HEK293 (cell line): ENCODE measurements around the gene MICU2.

Experiments
- CTCF ChIA-PET: fragments of 350-600 bp; formaldehyde crosslinking; extraction: SDS; loops from one replicate; lab custom pipeline; 2021; ENCODE audit warnings: antibody characterized with exemption; lab: Yijun Ruan, JAX
- POLR2A ChIA-PET: fragments of 300-600 bp; formaldehyde crosslinking; extraction: SDS; loops from one replicate; lab custom pipeline; 2020; ENCODE audit warnings: antibody characterized with exemption, inconsistent platforms; lab: Yijun Ruan, JAX
- H3K27ac ChIP-seq: fragments of 200-500 bp; sonication (Bioruptor generic); 2 replicates; pipeline ENCODE4 v1.5.1; 2014; ENCODE audit warnings: low read depth, low read length, control low read depth, inconsistent platforms; ENCODE audit errors: extremely low read depth
- H3K36me3 ChIP-seq, 2 experiments: fragments of 200-500 bp in 1 of 2; sonication (Bioruptor generic) in 1 of 2; 1 replicate in 1 of 2; 2 replicates in 1 of 2; pipeline ENCODE4 v1.5.1; 2014 to 2017; ENCODE audit warnings: inconsistent platforms in 2 of 2, low read length in 2 of 2; ENCODE audit not compliant: control insufficient read depth in 2 of 2, insufficient read depth in 1 of 2
- H3K4me1 ChIP-seq: fragments of 200-500 bp; sonication (Bioruptor generic); 2 replicates; pipeline ENCODE4 v1.5.1; 2014; ENCODE audit warnings: mild to moderate bottlenecking, low read length, inconsistent platforms; ENCODE audit not compliant: control insufficient read depth, insufficient read depth
- H3K4me3 ChIP-seq: 2 replicates; pipeline ENCODE4 v1.5.1; 2011; ENCODE audit warnings: low read depth, mild to moderate bottlenecking, control low read depth, low read length, moderate library complexity
- H3K9me3 ChIP-seq: fragments of 200-500 bp; sonication (Bioruptor generic); 2 replicates; pipeline ENCODE4 v1.5.1; 2014; ENCODE audit warnings: low read depth, low read length, inconsistent platforms; ENCODE audit not compliant: control insufficient read depth, insufficient read depth
- FEZF1 ChIP-seq: fragments of 450-650 bp; formaldehyde crosslinking; IDR thresholded peaks from 2 replicates; pipeline ENCODE4 v1.5.1; 2016; ENCODE audit warnings: missing biosample characterization, missing genetic modification characterization
- GLI2 ChIP-seq: fragments of 450-650 bp; formaldehyde crosslinking; IDR thresholded peaks from 2 replicates; pipeline ENCODE4; 2017; ENCODE audit warnings: missing biosample characterization, missing genetic modification characterization, low read depth, borderline replicate concordance
- GLI4 ChIP-seq: fragments of 450-650 bp; formaldehyde crosslinking; IDR thresholded peaks from 2 replicates; pipeline ENCODE4 v1.5.1; 2016; ENCODE audit warnings: missing biosample characterization, missing genetic modification characterization
- GLIS2 ChIP-seq: fragments of 450-650 bp; formaldehyde crosslinking; IDR thresholded peaks from 2 replicates; pipeline ENCODE4 v1.5.1; 2016; ENCODE audit warnings: missing biosample characterization, missing genetic modification characterization
- HOXA7 ChIP-seq: sonication (generic); formaldehyde crosslinking; IDR thresholded peaks from 2 replicates; pipeline ENCODE4 v1.8.1; 2022; ENCODE audit warnings: missing genetic modification reagents, borderline replicate concordance
- IKZF3 ChIP-seq: fragments of 450-650 bp; IDR thresholded peaks from 2 replicates; pipeline ENCODE4 v1.5.0; 2018; ENCODE audit warnings: missing biosample characterization, mild to moderate bottlenecking, missing genetic modification characterization, moderate library complexity
- MZF1 ChIP-seq: fragments of 450-650 bp; formaldehyde crosslinking; IDR thresholded peaks from 2 replicates; pipeline ENCODE4 v1.5.1; 2017; ENCODE audit warnings: missing biosample characterization, missing genetic modification characterization, borderline replicate concordance
- OVOL3 ChIP-seq: fragments of 450-650 bp; formaldehyde crosslinking; IDR thresholded peaks from 2 replicates; pipeline ENCODE4 v1.5.1; 2016; ENCODE audit warnings: missing biosample characterization, missing genetic modification characterization
- SCRT1 ChIP-seq: fragments of 450-650 bp; formaldehyde crosslinking; IDR thresholded peaks from 2 replicates; pipeline ENCODE4 v1.5.1; 2016; ENCODE audit warnings: missing biosample characterization, missing genetic modification characterization, borderline replicate concordance
- SETDB1 ChIP-seq: IDR thresholded peaks from one replicate; pipeline ENCODE4 v1.6.1; 2017; ENCODE audit warnings: mild to moderate bottlenecking, low read length, moderate library complexity, mixed read lengths; ENCODE audit not compliant: insufficient read length
- YY1 ChIP-seq: fragments of 450-650 bp; formaldehyde crosslinking; IDR thresholded peaks from 2 replicates; pipeline ENCODE4 v1.5.1; 2018; ENCODE audit warnings: missing biosample characterization, missing genetic modification characterization
- ZBTB20 ChIP-seq: fragments of 450-650 bp; formaldehyde crosslinking; IDR thresholded peaks from 2 replicates; pipeline ENCODE4 v1.5.1; 2016; ENCODE audit warnings: missing biosample characterization, missing genetic modification characterization
- ZBTB21 ChIP-seq: fragments of 450-650 bp; formaldehyde crosslinking; IDR thresholded peaks from 2 replicates; pipeline ENCODE4 v1.5.1; 2017; ENCODE audit warnings: missing biosample characterization, missing genetic modification characterization
- ZNF132 ChIP-seq: fragments of 450-650 bp; formaldehyde crosslinking; IDR thresholded peaks from 2 replicates; pipeline ENCODE4 v1.5.1; 2017; ENCODE audit warnings: missing biosample characterization, missing genetic modification characterization, borderline replicate concordance
- ZNF2 ChIP-seq: fragments of 450-650 bp; formaldehyde crosslinking; IDR thresholded peaks from 2 replicates; pipeline ENCODE4 v1.5.1; 2016; ENCODE audit warnings: missing biosample characterization, missing genetic modification characterization
- ZNF248 ChIP-seq: fragments of 450-650 bp; formaldehyde crosslinking; IDR thresholded peaks from 2 replicates; pipeline ENCODE4 v1.5.1; 2017; ENCODE audit warnings: missing biosample characterization, missing genetic modification characterization
- ZNF350 ChIP-seq: fragments of 450-650 bp; formaldehyde crosslinking; IDR thresholded peaks from 2 replicates; pipeline ENCODE4 v1.5.0; 2017; ENCODE audit warnings: missing biosample characterization, mild to moderate bottlenecking, missing genetic modification characterization
- ZNF37A ChIP-seq: fragments of 450-650 bp; IDR thresholded peaks from 2 replicates; pipeline ENCODE4 v1.5.1; 2018; ENCODE audit warnings: missing biosample characterization, missing genetic modification characterization
- ZNF433 ChIP-seq: fragments of 450-650 bp; formaldehyde crosslinking; IDR thresholded peaks from 2 replicates; pipeline ENCODE4 v1.5.1; 2016; ENCODE audit warnings: missing biosample characterization, missing genetic modification characterization, low read depth
- ZNF561 ChIP-seq: fragments of 450-650 bp; IDR thresholded peaks from 2 replicates; pipeline ENCODE4 v1.5.1; 2018; ENCODE audit warnings: missing biosample characterization, missing genetic modification characterization, borderline replicate concordance
- ZNF629 ChIP-seq: fragments of 450-650 bp; formaldehyde crosslinking; IDR thresholded peaks from 2 replicates; pipeline ENCODE4 v1.5.1; 2017; ENCODE audit warnings: missing biosample characterization, missing genetic modification characterization
- ZNF658 ChIP-seq: fragments of 450-650 bp; formaldehyde crosslinking; IDR thresholded peaks from 2 replicates; pipeline ENCODE4; 2016; ENCODE audit warnings: missing biosample characterization, missing genetic modification characterization
- ZNF777 ChIP-seq: fragments of 450-650 bp; formaldehyde crosslinking; IDR thresholded peaks from 2 replicates; pipeline ENCODE4 v1.5.1; 2017; ENCODE audit warnings: missing biosample characterization, missing genetic modification characterization, borderline replicate concordance
- ZNF792 ChIP-seq: fragments of 450-650 bp; formaldehyde crosslinking; IDR thresholded peaks from 2 replicates; pipeline ENCODE4 v1.5.1; 2016; ENCODE audit warnings: missing biosample characterization, missing genetic modification characterization
- ZNF837 ChIP-seq: fragments of 450-650 bp; formaldehyde crosslinking; IDR thresholded peaks from 2 replicates; pipeline ENCODE4 v1.5.1; 2016; ENCODE audit warnings: missing biosample characterization, missing genetic modification characterization
- ZNF843 ChIP-seq: fragments of 450-650 bp; formaldehyde crosslinking; IDR thresholded peaks from 2 replicates; pipeline ENCODE4 v1.5.1; 2016; ENCODE audit warnings: missing biosample characterization, missing genetic modification characterization
- ZSCAN30 ChIP-seq: fragments of 450-650 bp; IDR thresholded peaks from 2 replicates; pipeline ENCODE4 v1.5.1; 2018; ENCODE audit warnings: missing biosample characterization, mild to moderate bottlenecking, missing genetic modification characterization, moderate library complexity
- TF ChIP-seq, protein P1 (sequence below): fragments of 450-650 bp; formaldehyde crosslinking; IDR thresholded peaks from 2 replicates; pipeline ENCODE4 v1.5.1; 2016; ENCODE audit warnings: missing biosample characterization, missing genetic modification characterization, low read depth
- TF ChIP-seq, protein P2 (sequence below): fragments of 450-650 bp; formaldehyde crosslinking; IDR thresholded peaks from 2 replicates; pipeline ENCODE4 v1.5.1; 2017; ENCODE audit warnings: missing biosample characterization, missing genetic modification characterization
- TF ChIP-seq, protein P3 (sequence below): fragments of 450-650 bp; formaldehyde crosslinking; IDR thresholded peaks from 2 replicates; pipeline ENCODE4 v1.5.1; 2016; ENCODE audit warnings: missing biosample characterization, missing genetic modification characterization
- TF ChIP-seq, protein P4 (sequence below): fragments of 450-650 bp; formaldehyde crosslinking; IDR thresholded peaks from 2 replicates; pipeline ENCODE4 v1.5.1; 2016; ENCODE audit warnings: missing biosample characterization, missing genetic modification characterization

The MICU2 gene

DNA sequence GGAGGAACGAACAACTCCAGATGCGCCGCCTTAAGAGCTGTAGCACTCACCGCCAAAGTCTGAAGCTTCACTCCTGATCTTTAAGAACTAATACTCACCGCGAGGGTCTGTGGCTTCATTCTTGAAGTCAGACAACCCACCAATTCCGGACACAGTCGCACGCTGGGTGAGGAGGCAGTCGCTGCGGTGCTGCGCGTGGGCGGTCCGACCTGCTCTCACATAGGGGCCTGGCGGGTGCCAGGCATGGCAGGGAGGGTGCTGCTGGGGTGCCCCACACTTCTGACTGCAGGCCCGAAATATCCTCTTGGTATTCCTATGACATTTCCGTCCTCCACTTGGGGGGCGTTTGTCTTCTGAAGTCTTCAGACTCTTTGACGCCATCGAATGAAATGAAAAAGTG lies 7.4 kb upstream of the MICU2 start:
- no peak overlapping the region for H3K27ac ChIP-seq
- H3K4me3 ChIP-seq = no peak overlapping the region
- H3K4me1 ChIP-seq = no peaks in the 10 kb centered on the region
- no peaks in the 10 kb centered on the region for H3K36me3 ChIP-seq
- CTCF ChIA-PET = interaction anchor here (0.8 kb wide), 1 partner anchor 141 kb away, joined by 3 read pairs; no protein-coding TSS in a partner anchor
- POLR2A ChIA-PET = no interaction called here
- no peaks in the 10 kb centered on the region for H3K9me3 ChIP-seq
- TF ChIP-seq ZNF843 (no peak), GLIS2 (tag by site-specific recombination) (no peak), FEZF1 (no peak), ZBTB20 (no peak), ZNF837 (tag by site-specific recombination) (no peak), ZNF248 (tag by site-specific recombination) (no peak), ZNF777 (no peak), MZF1 (tag by site-specific recombination) (no peak), ZNF433 (tag by site-specific recombination) (no peak), SETDB1 (no peak), GLI2 (no peak), YY1 (tag by site-specific recombination) (no peak), HOXA7 (CRISPR knock-in tag) (no peak)
- TF ChIP-seq, protein P1, sequence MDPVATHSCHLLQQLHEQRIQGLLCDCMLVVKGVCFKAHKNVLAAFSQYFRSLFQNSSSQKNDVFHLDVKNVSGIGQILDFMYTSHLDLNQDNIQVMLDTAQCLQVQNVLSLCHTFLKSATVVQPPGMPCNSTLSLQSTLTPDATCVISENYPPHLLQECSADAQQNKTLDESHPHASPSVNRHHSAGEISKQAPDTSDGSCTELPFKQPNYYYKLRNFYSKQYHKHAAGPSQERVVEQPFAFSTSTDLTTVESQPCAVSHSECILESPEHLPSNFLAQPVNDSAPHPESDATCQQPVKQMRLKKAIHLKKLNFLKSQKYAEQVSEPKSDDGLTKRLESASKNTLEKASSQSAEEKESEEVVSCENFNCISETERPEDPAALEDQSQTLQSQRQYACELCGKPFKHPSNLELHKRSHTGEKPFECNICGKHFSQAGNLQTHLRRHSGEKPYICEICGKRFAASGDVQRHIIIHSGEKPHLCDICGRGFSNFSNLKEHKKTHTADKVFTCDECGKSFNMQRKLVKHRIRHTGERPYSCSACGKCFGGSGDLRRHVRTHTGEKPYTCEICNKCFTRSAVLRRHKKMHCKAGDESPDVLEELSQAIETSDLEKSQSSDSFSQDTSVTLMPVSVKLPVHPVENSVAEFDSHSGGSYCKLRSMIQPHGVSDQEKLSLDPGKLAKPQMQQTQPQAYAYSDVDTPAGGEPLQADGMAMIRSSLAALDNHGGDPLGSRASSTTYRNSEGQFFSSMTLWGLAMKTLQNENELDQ (tag by site-specific recombination) = no peak
- TF ChIP-seq, protein P2, sequence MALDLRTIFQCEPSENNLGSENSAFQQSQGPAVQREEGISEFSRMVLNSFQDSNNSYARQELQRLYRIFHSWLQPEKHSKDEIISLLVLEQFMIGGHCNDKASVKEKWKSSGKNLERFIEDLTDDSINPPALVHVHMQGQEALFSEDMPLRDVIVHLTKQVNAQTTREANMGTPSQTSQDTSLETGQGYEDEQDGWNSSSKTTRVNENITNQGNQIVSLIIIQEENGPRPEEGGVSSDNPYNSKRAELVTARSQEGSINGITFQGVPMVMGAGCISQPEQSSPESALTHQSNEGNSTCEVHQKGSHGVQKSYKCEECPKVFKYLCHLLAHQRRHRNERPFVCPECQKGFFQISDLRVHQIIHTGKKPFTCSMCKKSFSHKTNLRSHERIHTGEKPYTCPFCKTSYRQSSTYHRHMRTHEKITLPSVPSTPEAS (tag by site-specific recombination) = no peak

DNA sequence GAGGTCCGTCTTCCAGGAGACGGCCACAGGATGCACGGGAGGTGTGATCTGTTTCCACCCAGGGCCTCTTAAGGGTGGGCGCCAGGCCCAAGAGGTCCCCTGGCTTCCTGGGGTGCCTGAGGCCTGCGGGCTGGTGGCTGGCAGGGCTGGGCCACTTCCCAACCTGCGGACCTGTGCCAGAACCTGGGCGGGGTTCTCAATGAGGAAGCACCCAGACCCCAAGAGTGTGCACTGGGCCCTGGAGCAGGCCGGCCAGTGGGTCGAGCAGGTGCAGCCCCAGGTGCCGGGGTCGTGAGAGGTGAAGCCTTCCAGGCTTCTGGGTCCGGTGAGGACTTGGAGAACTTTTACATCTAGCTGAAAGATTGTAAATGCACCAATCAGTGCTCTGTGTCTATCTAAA lies 6.7 kb upstream of the MICU2 start:
- ChIA-PET POLR2A (no interaction called here), CTCF (no interaction called here)
- Histone ChIP-seq H3K27ac (no peak overlapping the region), H3K4me3 (no peak overlapping the region), H3K36me3 (no peaks in the 10 kb centered on the region), H3K9me3 (no peaks in the 10 kb centered on the region), H3K4me1 (no peaks in the 10 kb centered on the region)
- TF ChIP-seq ZBTB21 (tag by site-specific recombination) (no peak), ZNF433 (tag by site-specific recombination) (no peak), ZNF37A (tag by site-specific recombination) (no peak), ZNF350 (tag by site-specific recombination) (no peak), OVOL3 (no peak), GLI4 (tag by site-specific recombination) (no peak), ZNF792 (tag by site-specific recombination) (no peak), ZNF132 (tag by site-specific recombination) (no peak), ZNF561 (tag by site-specific recombination) (no peak), ZSCAN30 (tag by site-specific recombination) (no peak), IKZF3 (tag by site-specific recombination) (no peak), SCRT1 (tag by site-specific recombination) (no peak), ZNF629 (tag by site-specific recombination) (no peak), ZNF2 (tag by site-specific recombination) (no peak), ZNF658 (no peak)
- TF ChIP-seq, protein P3, sequence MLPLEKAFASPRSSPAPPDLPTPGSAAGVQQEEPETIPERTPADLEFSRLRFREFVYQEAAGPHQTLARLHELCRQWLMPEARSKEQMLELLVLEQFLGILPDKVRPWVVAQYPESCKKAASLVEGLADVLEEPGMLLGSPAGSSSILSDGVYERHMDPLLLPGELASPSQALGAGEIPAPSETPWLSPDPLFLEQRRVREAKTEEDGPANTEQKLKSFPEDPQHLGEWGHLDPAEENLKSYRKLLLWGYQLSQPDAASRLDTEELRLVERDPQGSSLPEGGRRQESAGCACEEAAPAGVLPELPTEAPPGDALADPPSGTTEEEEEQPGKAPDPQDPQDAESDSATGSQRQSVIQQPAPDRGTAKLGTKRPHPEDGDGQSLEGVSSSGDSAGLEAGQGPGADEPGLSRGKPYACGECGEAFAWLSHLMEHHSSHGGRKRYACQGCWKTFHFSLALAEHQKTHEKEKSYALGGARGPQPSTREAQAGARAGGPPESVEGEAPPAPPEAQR (tag by site-specific recombination) = no peak
- TF ChIP-seq, protein P4, sequence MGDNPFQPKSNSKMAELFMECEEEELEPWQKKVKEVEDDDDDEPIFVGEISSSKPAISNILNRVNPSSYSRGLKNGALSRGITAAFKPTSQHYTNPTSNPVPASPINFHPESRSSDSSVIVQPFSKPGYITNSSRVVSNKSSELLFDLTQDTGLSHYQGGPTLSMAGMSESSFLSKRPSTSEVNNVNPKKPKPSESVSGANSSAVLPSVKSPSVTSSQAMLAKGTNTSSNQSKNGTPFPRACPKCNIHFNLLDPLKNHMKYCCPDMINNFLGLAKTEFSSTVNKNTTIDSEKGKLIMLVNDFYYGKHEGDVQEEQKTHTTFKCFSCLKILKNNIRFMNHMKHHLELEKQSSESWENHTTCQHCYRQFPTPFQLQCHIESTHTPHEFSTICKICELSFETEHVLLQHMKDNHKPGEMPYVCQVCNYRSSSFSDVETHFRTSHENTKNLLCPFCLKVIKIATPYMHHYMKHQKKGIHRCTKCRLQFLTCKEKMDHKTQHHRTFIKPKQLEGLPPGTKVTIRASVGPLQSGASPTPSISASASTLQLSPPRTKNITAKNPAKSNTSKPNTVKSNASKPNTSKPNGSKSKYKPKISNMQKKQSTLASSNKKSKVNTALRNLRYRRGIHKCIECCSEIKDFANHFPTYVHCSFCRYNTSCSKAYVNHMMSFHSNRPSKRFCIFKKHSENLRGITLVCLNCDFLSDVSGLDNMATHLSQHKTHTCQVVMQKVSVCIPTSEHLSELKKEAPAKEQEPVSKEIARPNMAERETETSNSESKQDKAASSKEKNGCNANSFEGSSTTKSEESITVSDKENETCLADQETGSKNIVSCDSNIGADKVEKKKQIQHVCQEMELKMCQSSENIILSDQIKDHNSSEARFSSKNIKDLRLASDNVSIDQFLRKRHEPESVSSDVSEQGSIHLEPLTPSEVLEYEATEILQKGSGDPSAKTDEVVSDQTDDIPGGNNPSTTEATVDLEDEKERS (tag by site-specific recombination) = no peak
